SU-DHL-6 (cell line): ENCODE data around the gene CFAP45.

Source experiments
- H2AFZ ChIP-seq: fragments of 200-600 bp; sonication (generic); 2 replicates; pipeline ENCODE4 v1.6.1; 2014; ENCODE audit warnings: low read depth, mild to moderate bottlenecking, moderate library complexity, mixed read lengths, antibody characterized with exemption, low read length; ENCODE audit not compliant: severe bottlenecking
- H3F3A ChIP-seq: fragments of 200-600 bp; shearing (Covaris generic); 2 replicates; pipeline ENCODE4 v1.6.0; 2016; ENCODE audit warnings: antibody characterized with exemption, mild to moderate bottlenecking; ENCODE audit not compliant: insufficient read depth
- H3K27ac ChIP-seq: fragments of 200-600 bp; sonication (generic); 2 replicates; pipeline ENCODE4 v1.5.1; 2016; ENCODE audit warnings: low read depth, mild to moderate bottlenecking, low read length, moderate library complexity, mixed read lengths
- H3K27me3 ChIP-seq: fragments of 200-600 bp; sonication (generic), shearing (Covaris generic); 2 replicates; pipeline ENCODE4 v1.6.0; 2014; ENCODE audit warnings: mild to moderate bottlenecking, low read length
- H3K36me3 ChIP-seq: fragments of 200-600 bp; sonication (generic); 2 replicates; pipeline ENCODE4 v1.6.1; 2014; ENCODE audit warnings: mild to moderate bottlenecking, low read length, mixed read lengths
- H3K4me2 ChIP-seq: fragments of 300-600, 200-600 bp; shearing (Covaris generic), sonication (generic); 2 replicates; pipeline ENCODE4 v1.6.0; 2014; ENCODE audit warnings: low read length, low read depth, mild to moderate bottlenecking; ENCODE audit not compliant: poor library complexity, severe bottlenecking
- H3K4me3 ChIP-seq: fragments of 200-600 bp; sonication (generic); 2 replicates; pipeline ENCODE4 v1.5.1; 2014; ENCODE audit warnings: antibody characterized with exemption, low read length, mild to moderate bottlenecking, mixed read lengths; ENCODE audit not compliant: insufficient read depth, poor library complexity, severe bottlenecking
- H3K79me2 ChIP-seq: fragments of 200-600 bp; sonication (generic); 2 replicates; pipeline ENCODE4 v1.6.1; 2014; ENCODE audit warnings: mild to moderate bottlenecking, low read length, moderate library complexity; ENCODE audit not compliant: insufficient read depth
- H3K9ac ChIP-seq: fragments of 200-600 bp; sonication (generic); 2 replicates; pipeline ENCODE4 v1.7.0; 2014; ENCODE audit warnings: mild to moderate bottlenecking, low read length
- H3K9me2 ChIP-seq: fragments of 200-600 bp; sonication (generic); replicated peaks from 2 replicates; pipeline ENCODE4 v1.6.1; 2014; ENCODE audit warnings: low read length; ENCODE audit not compliant: insufficient read depth
- H3K9me3 ChIP-seq: fragments of 200-600 bp; sonication (generic); 2 replicates; pipeline ENCODE4 v1.6.1; 2014; ENCODE audit warnings: low read length, mixed read lengths; ENCODE audit not compliant: insufficient read depth
- H4K20me1 ChIP-seq: fragments of 200-600 bp; sonication (generic); 2 replicates; pipeline ENCODE4 v1.6.1; 2014; ENCODE audit warnings: low read depth, mild to moderate bottlenecking, antibody characterized with exemption, low read length, moderate library complexity, mixed read lengths
- CTCF ChIP-seq: fragments of 200-600 bp; sonication (generic); IDR thresholded peaks from one replicate; pipeline ENCODE4 v1.5.1; 2017; ENCODE audit warnings: antibody characterized with exemption, mild to moderate bottlenecking, low read length, moderate library complexity; ENCODE audit not compliant: insufficient read depth, poor library complexity, severe bottlenecking
- EZH2phosphoT487 ChIP-seq: fragments of 200-600 bp; sonication (generic), shearing (Covaris generic); conservative IDR thresholded peaks from 2 replicates; pipeline ENCODE4 v1.6.1; 2018; ENCODE audit warnings: mild to moderate bottlenecking, antibody characterized with exemption, low read length, moderate library complexity, mixed read lengths

Gene CFAP45

GRCh38 chr1:159941591-159942560, 41.9 kb upstream of the CFAP45 start:
- H4K20me1 ChIP-seq: no peaks in the 10 kb centered on the region

GRCh38 chr1:159941141-159941540, 41.2 kb upstream of the CFAP45 start:
- H3K9me2 ChIP-seq: no peaks in the 10 kb centered on the region
- no peak overlapping the region for H3K9ac ChIP-seq
- H3K27ac ChIP-seq: no peak overlapping the region
- H4K20me1 ChIP-seq: no peaks in the 10 kb centered on the region
- H3K9me3 ChIP-seq: no peaks in the 10 kb centered on the region
- no peaks in the 10 kb centered on the region for H3K36me3 ChIP-seq
- H2AFZ ChIP-seq: no peak overlapping the region
- no peaks in the 10 kb centered on the region for H3K79me2 ChIP-seq
- no peaks in the 10 kb centered on the region for H3F3A ChIP-seq
- H3K4me3 ChIP-seq: no peak overlapping the region
- no peaks in the 10 kb centered on the region for H3K27me3 ChIP-seq
- H3K4me2 ChIP-seq: no peak overlapping the region
- TF ChIP-seq EZH2phosphoT487 (no peak), CTCF (no peak)

More at GRCh38 chr1:159941591-159942560, 41.9 kb upstream of the CFAP45 start:
- H3K4me2 ChIP-seq: no peak overlapping the region
- TF ChIP-seq EZH2phosphoT487 (no peak), CTCF (no peak)
- no peaks in the 10 kb centered on the region for H3F3A ChIP-seq
- H2AFZ ChIP-seq: no peak overlapping the region
- no peak overlapping the region for H3K9ac ChIP-seq
- H3K27ac ChIP-seq: no peak overlapping the region
- H3K27me3 ChIP-seq: no peaks in the 10 kb centered on the region
- H3K79me2 ChIP-seq: no peaks in the 10 kb centered on the region
- H3K9me3 ChIP-seq: no peaks in the 10 kb centered on the region
- H3K36me3 ChIP-seq: no peaks in the 10 kb centered on the region
- no peaks in the 10 kb centered on the region for H3K9me2 ChIP-seq
- no peak overlapping the region for H3K4me3 ChIP-seq

GRCh38 chr1:159940006-159940620, 40.1 kb upstream of the CFAP45 start:
- Histone ChIP-seq H3K4me2 (no peak overlapping the region), H3F3A (no peaks in the 10 kb centered on the region), H3K4me3 (no peak overlapping the region), H3K9me2 (no peaks in the 10 kb centered on the region), H3K9me3 (no peaks in the 10 kb centered on the region), H4K20me1 (no peaks in the 10 kb centered on the region), H3K79me2 (no peaks in the 10 kb centered on the region), H3K36me3 (no peaks in the 10 kb centered on the region), H3K27ac (no peak overlapping the region), H3K9ac (no peak overlapping the region), H2AFZ (no peak overlapping the region), H3K27me3 (no peaks in the 10 kb centered on the region)
- no peak for TF ChIP-seq CTCF
- TF ChIP-seq EZH2phosphoT487: no peak
